Body of pancreas (tissue), 4 donors: ENCODE results near the gene ANKRD12. TPM values are rescaled to one million over a fixed set of nuclear protein-coding genes. Genes with fewer than 3 reads are reported as not detected.
A peak's percentile ranks its signal among the peaks of the same experiment; 100 is the strongest.

Source experiments
- ATAC-seq: fragments of 150-250 bp; one replicate; pipeline ENCODE4 v1.9.1; 2016
- DNase-seq, 4 donors: peaks; one replicate each; pipeline ENCODE4 v3.0.0-alpha.2; 2019
- H3K27ac ChIP-seq, 4 donors: fragments of 200-600 bp; sonication (generic); 1 replicate in 3 of 4; 2 replicates in 1 of 4; pipeline versions ENCODE4 v1.5.1 to v1.6.1; 2016 to 2019; ENCODE audit warnings: mild to moderate bottlenecking in 1 of 4, mixed read lengths in 1 of 4, moderate library complexity in 1 of 4
- H3K27me3 ChIP-seq, 2 donors: fragments of 200-600 bp; sonication (generic); one replicate each; pipeline ENCODE4 v1.6.0; 2016; ENCODE audit warnings: mild to moderate bottlenecking in 1 of 2
- H3K36me3 ChIP-seq, 2 donors: fragments of 200-600 bp; sonication (generic); replicated peaks in 1 of 2; 2 replicates each; pipeline ENCODE4 v1.5.1; 2016; ENCODE audit warnings: low read depth in 2 of 2; ENCODE audit not compliant: insufficient read depth in 1 of 2
- H3K4me1 ChIP-seq: fragments of 200-600 bp; sonication (generic); one replicate; pipeline ENCODE4 v1.6.0; 2016
- H3K4me3 ChIP-seq, 2 donors: fragments of 200-600 bp; sonication (generic); 1 replicate in 1 of 2; 2 replicates in 1 of 2; pipeline ENCODE4 v1.5.1; 2016 to 2019
- H3K9me3 ChIP-seq, 3 donors: fragments of 200-600 bp; sonication (generic); 1 replicate in 2 of 3; 2 replicates in 1 of 3; pipeline ENCODE4 v1.5.1; 2016
- POLR2A ChIP-seq, 3 donors: fragments of 450-650 bp; IDR thresholded peaks; one replicate each; pipeline ENCODE4 v1.6.1; 2016; ENCODE audit warnings: antibody characterized with exemption in 3 of 3, mild to moderate bottlenecking in 2 of 3
- WGBS, 2 donors: methylation state at CpG; one replicate each; pipeline ENCODE4 v1.1.5; 2017; 5-methylcytosine and 5-hydroxymethylcytosine counted together
- intact Hi-C: fragments of 100-400 bp; cut with DNase I; formaldehyde crosslinking; loops from one replicate; pipeline ENCODE4 v1.15.1; 2023
- total RNA-seq, 2 donors: library from RNA; depleted of rRNA; stranded (reverse); fragments of >200 nt; gene quantifications; one replicate each; pipeline ENCODE4 v1.1.0, GENCODE V29; 2016
- TF ChIP-seq, protein P1 (sequence below), 7 experiments: fragments of 450-650 bp in 4 of 7; fragments of 200-600 bp in 3 of 7; sonication (generic) in 3 of 7; IDR thresholded peaks; one replicate each; pipeline ENCODE4 v1.5.1; 2016 to 2019; ENCODE audit warnings: antibody characterized with exemption in 7 of 7

The ANKRD12 gene
- total RNA-seq, 2 donors from 2014 or later, result 25.4 to 32.9 TPM

DNA sequence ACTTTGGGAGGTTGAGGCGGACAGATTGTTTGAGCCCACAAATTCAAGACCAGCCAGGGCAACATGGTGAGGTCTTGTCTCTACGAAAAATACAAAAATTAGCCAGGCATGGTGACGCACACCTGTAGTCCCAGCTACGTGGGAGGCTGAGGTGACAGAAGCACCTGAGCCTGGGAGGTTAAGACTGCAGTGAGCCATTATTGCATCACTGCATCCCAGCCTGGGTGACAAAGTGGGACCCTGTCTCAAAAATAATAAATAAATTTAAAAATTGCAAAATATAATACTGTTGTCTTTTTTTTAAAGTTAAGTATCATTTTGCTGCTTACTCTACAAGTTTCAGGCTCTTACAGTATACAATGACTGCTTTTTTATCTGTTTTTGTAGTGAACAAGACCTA lies 4.0 kb upstream of the ANKRD12 start:
- no peak for DNase-seq
- H3K4me1 ChIP-seq, result peaks cover 22% of the 10 kb centered on the region
- intact Hi-C loops, result no loop called here
- WGBS, 2 donors, result 89 to 99% methylated on average over 4 of the region's 4 CpGs
- no peaks in the 10 kb centered on the region for H3K27me3 ChIP-seq
- ATAC-seq, result no peak
- no peaks in the 10 kb centered on the region for H3K9me3 ChIP-seq
- TF ChIP-seq, protein P1, sequence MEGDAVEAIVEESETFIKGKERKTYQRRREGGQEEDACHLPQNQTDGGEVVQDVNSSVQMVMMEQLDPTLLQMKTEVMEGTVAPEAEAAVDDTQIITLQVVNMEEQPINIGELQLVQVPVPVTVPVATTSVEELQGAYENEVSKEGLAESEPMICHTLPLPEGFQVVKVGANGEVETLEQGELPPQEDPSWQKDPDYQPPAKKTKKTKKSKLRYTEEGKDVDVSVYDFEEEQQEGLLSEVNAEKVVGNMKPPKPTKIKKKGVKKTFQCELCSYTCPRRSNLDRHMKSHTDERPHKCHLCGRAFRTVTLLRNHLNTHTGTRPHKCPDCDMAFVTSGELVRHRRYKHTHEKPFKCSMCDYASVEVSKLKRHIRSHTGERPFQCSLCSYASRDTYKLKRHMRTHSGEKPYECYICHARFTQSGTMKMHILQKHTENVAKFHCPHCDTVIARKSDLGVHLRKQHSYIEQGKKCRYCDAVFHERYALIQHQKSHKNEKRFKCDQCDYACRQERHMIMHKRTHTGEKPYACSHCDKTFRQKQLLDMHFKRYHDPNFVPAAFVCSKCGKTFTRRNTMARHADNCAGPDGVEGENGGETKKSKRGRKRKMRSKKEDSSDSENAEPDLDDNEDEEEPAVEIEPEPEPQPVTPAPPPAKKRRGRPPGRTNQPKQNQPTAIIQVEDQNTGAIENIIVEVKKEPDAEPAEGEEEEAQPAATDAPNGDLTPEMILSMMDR (IDR thresholded peaks at IDR 0.05), result no peak
- TF ChIP-seq POLR2A (IDR thresholded peaks at IDR 0.05), result no peak
- peaks cover 0 to 10% of the 10 kb centered on the region in 2 donors for H3K36me3 ChIP-seq
- no peak overlapping the region for H3K27ac ChIP-seq
- no peak overlapping the region for H3K4me3 ChIP-seq

DNA sequence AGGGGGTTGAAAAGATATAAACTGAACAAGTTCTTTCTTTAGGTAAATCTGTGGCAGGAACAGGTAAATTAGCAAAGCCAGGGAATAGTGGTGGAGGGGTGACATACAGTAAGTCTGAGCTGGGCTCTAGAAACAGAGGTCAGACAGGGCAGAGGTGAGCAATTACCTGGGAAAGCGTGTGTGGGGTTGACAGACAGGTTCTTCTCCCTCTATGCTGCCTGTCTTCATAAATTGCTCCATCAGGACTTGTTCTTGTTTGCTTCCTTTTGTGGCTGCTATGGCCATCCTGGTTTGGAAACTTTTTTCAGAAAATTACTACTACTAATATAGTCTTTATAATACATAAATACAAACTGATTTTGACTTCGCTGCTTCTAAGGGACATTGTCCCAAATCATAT lies 3.4 kb upstream of the ANKRD12 start:
- no peak overlapping the region for H3K27ac ChIP-seq
- intact Hi-C loops, result no loop called here
- H3K36me3 ChIP-seq, result peaks cover 0 to 5% of the 10 kb centered on the region in 2 donors
- DNase-seq, result no peak
- TF ChIP-seq, protein P1 (IDR thresholded peaks at IDR 0.05), result no peak
- no peak for TF ChIP-seq POLR2A (IDR thresholded peaks at IDR 0.05)
- H3K4me3 ChIP-seq, result no peak overlapping the region
- no peaks in the 10 kb centered on the region for H3K9me3 ChIP-seq
- H3K4me1 ChIP-seq, result peaks cover 22% of the 10 kb centered on the region
- 79 to 80% methylated on average over 2 of the region's 2 CpGs for WGBS, 2 donors
- no peaks in the 10 kb centered on the region for H3K27me3 ChIP-seq
- no peak for ATAC-seq

DNA sequence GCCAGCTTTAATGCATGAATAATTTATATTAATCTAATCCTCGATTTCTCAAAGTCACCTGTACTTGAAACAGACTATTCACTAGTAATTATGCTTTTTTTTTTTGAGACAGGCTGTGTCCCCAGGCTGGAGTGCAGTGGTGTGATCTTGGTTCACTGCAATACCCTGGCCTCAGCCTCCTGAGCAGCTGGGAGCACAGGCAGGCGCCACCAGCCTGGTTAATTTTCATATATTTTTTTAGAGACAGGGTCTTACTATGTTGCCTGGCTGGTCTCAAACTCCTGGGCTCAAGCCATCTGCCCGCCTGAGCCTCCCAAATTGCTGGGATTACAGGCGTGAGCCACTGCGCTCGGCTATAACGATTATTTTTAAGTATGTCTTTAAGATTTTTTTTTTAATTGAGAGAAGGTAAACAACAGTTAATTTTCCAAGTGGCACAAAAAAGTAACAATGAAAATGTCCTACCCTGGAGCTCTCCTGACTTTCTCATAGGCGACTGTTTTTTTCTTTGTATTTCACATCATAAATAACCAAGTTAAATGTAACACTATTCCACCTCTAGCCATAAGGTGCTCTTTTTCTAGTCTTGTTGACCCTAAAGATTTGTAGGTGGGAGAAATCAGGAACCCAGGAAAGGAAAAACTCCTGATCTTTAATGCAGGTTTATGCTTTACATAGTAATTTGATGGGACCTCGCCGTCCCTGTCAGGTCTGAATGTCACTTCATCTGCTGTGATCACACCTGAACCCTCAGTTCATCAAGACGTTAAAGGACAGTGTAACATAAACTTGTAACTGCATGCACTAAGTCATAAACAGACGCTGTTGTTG lies 1.3 kb upstream of the ANKRD12 start:
- TF ChIP-seq POLR2A (IDR thresholded peaks at IDR 0.05), result no peak
- TF ChIP-seq, protein P1 (IDR thresholded peaks at IDR 0.05), result no peak
- H3K4me1 ChIP-seq, result peaks cover 39% of the 10 kb centered on the region
- intact Hi-C loops, result no loop called here
- H3K9me3 ChIP-seq, result no peaks in the 10 kb centered on the region
- H3K27me3 ChIP-seq, result no peaks in the 10 kb centered on the region
- peak overlapping the region; percentile 98 to 99 (median 98) for H3K27ac ChIP-seq
- H3K4me3 ChIP-seq, result peak overlapping the region; percentile 24 to 78
- H3K36me3 ChIP-seq, result no peaks in the 10 kb centered on the region
- ATAC-seq (no peak), DNase-seq (no peak)
- 38 to 51% methylated on average over 12 of the region's 12 CpGs for WGBS, 2 donors

DNA sequence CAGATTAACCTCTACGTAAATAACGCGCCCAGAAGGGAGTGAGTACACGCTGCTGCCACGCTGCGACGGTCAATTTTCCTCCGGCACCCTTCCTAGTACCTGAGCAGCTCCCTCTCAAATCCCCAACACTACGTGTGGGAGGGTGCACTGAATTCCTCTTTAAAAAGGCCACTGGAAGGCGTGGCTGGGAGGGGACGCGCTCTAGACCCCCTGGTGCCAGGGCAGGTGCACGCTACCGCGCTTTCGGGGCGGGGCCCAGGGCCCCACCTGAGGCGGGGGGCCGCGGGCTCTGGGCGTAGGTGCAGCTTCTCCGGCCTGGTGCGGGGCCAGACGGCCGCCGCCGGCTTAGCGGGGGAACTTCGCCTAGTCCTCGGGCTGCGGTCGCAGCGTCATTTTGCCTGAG lies 668 bp upstream of the ANKRD12 start:
- 0 to 1% methylated on average over 5 to 29 of the region's 33 CpGs for WGBS, 2 donors
- no peaks in the 10 kb centered on the region for H3K36me3 ChIP-seq
- peak overlapping the region; percentile 98 to 99 (median 98) for H3K27ac ChIP-seq
- ATAC-seq, result peak; percentile 22
- peak in 2 of 4 donors; percentile 59 to 60 for DNase-seq
- peak overlapping the region; percentile 24 to 78 for H3K4me3 ChIP-seq
- H3K4me1 ChIP-seq, result peaks cover 45% of the 10 kb centered on the region
- intact Hi-C loops, result no loop called here
- H3K27me3 ChIP-seq, result no peaks in the 10 kb centered on the region
- no peaks in the 10 kb centered on the region for H3K9me3 ChIP-seq
- TF ChIP-seq POLR2A (IDR thresholded peaks at IDR 0.05), result no peak
- TF ChIP-seq, protein P1 (IDR thresholded peaks at IDR 0.05), result no peak
